K562 (cell line): ENCODE data around the gene GLI1. TPM values are rescaled to one million over a fixed set of nuclear protein-coding genes. Genes with fewer than 3 reads are reported as not detected.

ENCODE experiments used
- CC2D1A ChIP-seq: fragments of 450-650 bp; IDR thresholded peaks from 2 replicates; pipeline ENCODE4 v1.6.1; 2017; ENCODE audit warnings: mild to moderate bottlenecking
- DIDO1 ChIP-seq: fragments of 450-650 bp; IDR thresholded peaks from 2 replicates; pipeline ENCODE4 v1.6.1; 2016; ENCODE audit warnings: low read depth, missing biosample characterization, missing genetic modification characterization
- FOXP1 ChIP-seq: sonication (generic); formaldehyde crosslinking; IDR thresholded peaks from 2 replicates; pipeline ENCODE4 v1.8.0; 2022; ENCODE audit warnings: mild to moderate bottlenecking, missing genetic modification reagents
- GABPA ChIP-seq: fragments of 200-800 bp; sonication (Bioruptor generic); conservative IDR thresholded peaks from 2 replicates; pipeline ENCODE4 v1.6.1; 2016; ENCODE audit warnings: low read depth, missing genetic modification characterization, missing compliant biosample characterization
- HNRNPH1 ChIP-seq: fragments of 200-400 bp; formaldehyde crosslinking; optimal IDR thresholded peaks from 2 replicates; pipeline ENCODE3; 2017; ENCODE audit warnings: low read depth, mild to moderate bottlenecking, low read length, moderate library complexity
- MTA2 ChIP-seq: fragments of 450-650 bp; IDR thresholded peaks from 2 replicates; pipeline ENCODE4 v1.6.1; 2016; ENCODE audit warnings: low read depth
- NFRKB ChIP-seq: fragments of 450-650 bp; IDR thresholded peaks from 2 replicates; pipeline ENCODE4 v1.6.1; 2016; ENCODE audit warnings: low read depth
- PCBP1 ChIP-seq: fragments of 200-400 bp; formaldehyde crosslinking; IDR thresholded peaks from 2 replicates; pipeline ENCODE4 v1.6.1; 2018; ENCODE audit warnings: mild to moderate bottlenecking, low read depth, low read length; ENCODE audit not compliant: poor library complexity, severe bottlenecking
- RHOXF2B ChIP-seq: fragments of 250-450 bp; sonication (Bioruptor Pico); conservative IDR thresholded peaks from 2 replicates; pipeline ENCODE4 v1.5.1; 2021
- SMARCB1 ChIP-seq: IDR thresholded peaks from 2 replicates; pipeline ENCODE4 v1.6.1; 2011; ENCODE audit warnings: improper control_type of control experiment, low read depth; ENCODE audit not compliant: insufficient read length
- ZNF146 ChIP-seq: IDR thresholded peaks from one replicate; pipeline ENCODE4 v1.6.1; 2018; ENCODE audit warnings: missing compliant biosample characterization; ENCODE audit not compliant: unreplicated experiment
- ZNF224 ChIP-seq: sonication (generic); formaldehyde crosslinking; IDR thresholded peaks from 2 replicates; pipeline ENCODE4 v1.8.0; 2022; ENCODE audit warnings: mild to moderate bottlenecking, missing genetic modification reagents
- ZNF668 ChIP-seq: fragments of 250-450 bp; sonication (Bioruptor Pico); IDR thresholded peaks from 2 replicates; pipeline ENCODE4 v1.8.0; 2022; ENCODE audit warnings: mild to moderate bottlenecking, inconsistent platforms
- polyA plus RNA-seq, 8 experiments: library from polyadenylated mRNA; depleted of rRNA in 4 of 8; stranded (reverse) in 5 of 8; unstranded in 3 of 8; fragments of >200 nt; fragmentation: Nextera tagmentation in 2 of 8; fragmentation: Illumina TruSeq in 1 of 8; extraction: Ambion mirVana in 2 of 8; extraction: Trizol in 1 of 8; gene quantifications; 2 replicates each; pipeline versions ENCODE4 v1.2.1 to v1.2.3, GENCODE V29; 2011 to 2014; ENCODE audit warnings: inconsistent platforms in 1 of 8, missing spikeins in 1 of 8
- total RNA-seq, 7 experiments: library from RNA; depleted of rRNA in 6 of 7; stranded (reverse); fragments of >200 nt in 6 of 7; fragmentation: Illumina TruSeq in 2 of 7; extraction: Trizol in 2 of 7; gene quantifications; 2 replicates each; pipeline versions ENCODE4 v1.2.1 to v1.2.3, GENCODE V29; 2011 to 2021; ENCODE audit warnings: low replicate concordance in 1 of 7
- TF ChIP-seq, protein P1 (sequence below), 2 experiments: IDR thresholded peaks; 2 replicates each; pipeline ENCODE4 v1.6.1; 2011; ENCODE audit warnings: borderline replicate concordance in 1 of 2, control low read depth in 1 of 2, low read depth in 1 of 2, low read length in 1 of 2, mild to moderate bottlenecking in 1 of 2, mixed read lengths in 1 of 2, moderate library complexity in 1 of 2; ENCODE audit not compliant: insufficient read depth in 1 of 2, insufficient read length in 1 of 2, poor library complexity in 1 of 2, severe bottlenecking in 1 of 2; ENCODE audit errors: extremely low read depth in 1 of 2
- TF ChIP-seq, protein P2 (sequence below): fragments of 250-450 bp; sonication (Bioruptor Pico); IDR thresholded peaks from 2 replicates; pipeline ENCODE4 v1.4.0; 2020
- TF ChIP-seq, protein P3 (sequence below), 2 experiments: fragments of 450-650 bp; conservative IDR thresholded peaks; 2 replicates each; pipeline ENCODE4 v1.6.1; 2017; ENCODE audit warnings: mild to moderate bottlenecking in 2 of 2, moderate library complexity in 2 of 2
- TF ChIP-seq, protein P4 (sequence below), 2 experiments: fragments of 250-450 bp in 1 of 2; fragments of 450-650 bp in 1 of 2; sonication (Bioruptor Pico) in 1 of 2; IDR thresholded peaks; 2 replicates each; pipeline versions ENCODE4 v1.6.1 to v1.8.0; 2016 to 2021; ENCODE audit warnings: mild to moderate bottlenecking in 2 of 2, moderate library complexity in 2 of 2, missing compliant biosample characterization in 1 of 2, missing genetic modification characterization in 1 of 2
- TF ChIP-seq, protein P5 (sequence below), 3 experiments: fragments of 200-800 bp in 1 of 3; sonication (Bioruptor generic) in 1 of 3; sonication (generic) in 1 of 3; formaldehyde crosslinking in 1 of 3; IDR thresholded peaks; 2 replicates each; pipeline versions ENCODE4 v1.6.1 to v1.8.0; 2016 to 2022; ENCODE audit warnings: mild to moderate bottlenecking in 2 of 3, missing compliant biosample characterization in 2 of 3, missing genetic modification characterization in 2 of 3, missing genetic modification reagents in 1 of 3

Gene GLI1
- total and polyA plus RNA-seq, 9 of the 15 experiments (the other 6 are each of a cell fraction or from before 2014, with no cell fraction given): 0.24 to 3.7 (median 0.61) TPM

DNA sequence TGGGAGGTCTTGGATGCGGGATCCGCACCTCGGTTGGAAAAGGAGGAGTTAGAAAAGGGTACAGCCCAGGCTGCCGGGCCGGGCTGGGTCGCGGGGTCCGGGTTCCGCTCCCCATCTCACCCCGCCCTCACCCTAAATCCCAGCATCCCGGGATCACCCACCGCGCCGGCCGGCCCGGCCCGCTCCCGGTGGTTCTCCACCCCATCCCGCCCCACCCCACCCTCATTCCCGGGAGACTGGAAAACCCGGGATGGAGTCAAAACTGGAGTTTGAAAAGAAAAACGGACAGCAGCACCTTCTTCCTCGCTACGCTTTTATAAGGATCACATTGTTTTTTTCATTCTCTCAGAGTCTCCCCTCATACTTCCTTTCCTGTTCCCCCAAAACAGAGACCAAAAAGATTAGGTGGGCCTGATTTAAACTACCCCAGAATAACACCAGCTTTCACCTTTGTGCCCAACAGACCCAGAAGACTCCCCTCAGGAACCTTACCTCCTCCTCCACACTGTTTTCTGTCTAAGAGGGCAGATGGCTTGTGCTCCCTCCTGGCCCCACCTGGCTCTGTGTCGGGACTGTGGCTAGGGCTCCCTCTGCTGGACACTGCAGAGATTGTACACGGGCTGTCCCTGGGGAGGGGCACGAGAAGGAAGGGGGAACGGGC, 2.8 kb downstream of the GLI1 start (continued):
- TF ChIP-seq, protein P1, sequence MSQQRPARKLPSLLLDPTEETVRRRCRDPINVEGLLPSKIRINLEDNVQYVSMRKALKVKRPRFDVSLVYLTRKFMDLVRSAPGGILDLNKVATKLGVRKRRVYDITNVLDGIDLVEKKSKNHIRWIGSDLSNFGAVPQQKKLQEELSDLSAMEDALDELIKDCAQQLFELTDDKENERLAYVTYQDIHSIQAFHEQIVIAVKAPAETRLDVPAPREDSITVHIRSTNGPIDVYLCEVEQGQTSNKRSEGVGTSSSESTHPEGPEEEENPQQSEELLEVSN (IDR thresholded peaks at IDR 0.05; ENCODE audit: borderline replicate concordance in 1 of 2, extremely low read depth in 1 of 2, insufficient read depth in 1 of 2, insufficient read length in 1 of 2, low read depth in 1 of 2, low read length in 1 of 2, poor library complexity in 1 of 2, severe bottlenecking in 1 of 2): peak; percentile 46 to 67
- TF ChIP-seq SMARCB1 (no peak), CC2D1A (peak; percentile 29; the same call in 1 of the 2 replicates), GABPA (tag) (0 out of 2 replicates have a peak, but pooled peaks have one; percentile 24), DIDO1 (tag) (no peak), MTA2 (0 out of 2 replicates have a peak, but pooled peaks have one; percentile 13), NFRKB (peak; percentile 55; the same call in 1 of the 2 replicates), FOXP1 (CRISPR knock-in tag) (peak; percentile 22; the same call in 1 of the 2 replicates), ZNF146 (CRISPR knock-in tag) (no peak), ZNF668 (CRISPR knock-in tag) (no peak), RHOXF2B (CRISPR knock-in tag) (0 out of 2 replicates have a peak, but pooled peaks have one; percentile 69), ZNF224 (CRISPR knock-in tag) (0 out of 2 replicates have a peak, but pooled peaks have one; percentile 39), HNRNPH1 (no peak), PCBP1 (peak; percentile 80)
- TF ChIP-seq, protein P2, sequence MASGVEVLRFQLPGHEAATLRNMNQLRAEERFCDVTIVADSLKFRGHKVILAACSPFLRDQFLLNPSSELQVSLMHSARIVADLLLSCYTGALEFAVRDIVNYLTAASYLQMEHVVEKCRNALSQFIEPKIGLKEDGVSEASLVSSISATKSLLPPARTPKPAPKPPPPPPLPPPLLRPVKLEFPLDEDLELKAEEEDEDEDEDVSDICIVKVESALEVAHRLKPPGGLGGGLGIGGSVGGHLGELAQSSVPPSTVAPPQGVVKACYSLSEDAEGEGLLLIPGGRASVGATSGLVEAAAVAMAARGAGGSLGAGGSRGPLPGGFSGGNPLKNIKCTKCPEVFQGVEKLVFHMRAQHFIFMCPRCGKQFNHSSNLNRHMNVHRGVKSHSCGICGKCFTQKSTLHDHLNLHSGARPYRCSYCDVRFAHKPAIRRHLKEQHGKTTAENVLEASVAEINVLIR (CRISPR knock-in tag): no peak
- TF ChIP-seq, protein P3, sequence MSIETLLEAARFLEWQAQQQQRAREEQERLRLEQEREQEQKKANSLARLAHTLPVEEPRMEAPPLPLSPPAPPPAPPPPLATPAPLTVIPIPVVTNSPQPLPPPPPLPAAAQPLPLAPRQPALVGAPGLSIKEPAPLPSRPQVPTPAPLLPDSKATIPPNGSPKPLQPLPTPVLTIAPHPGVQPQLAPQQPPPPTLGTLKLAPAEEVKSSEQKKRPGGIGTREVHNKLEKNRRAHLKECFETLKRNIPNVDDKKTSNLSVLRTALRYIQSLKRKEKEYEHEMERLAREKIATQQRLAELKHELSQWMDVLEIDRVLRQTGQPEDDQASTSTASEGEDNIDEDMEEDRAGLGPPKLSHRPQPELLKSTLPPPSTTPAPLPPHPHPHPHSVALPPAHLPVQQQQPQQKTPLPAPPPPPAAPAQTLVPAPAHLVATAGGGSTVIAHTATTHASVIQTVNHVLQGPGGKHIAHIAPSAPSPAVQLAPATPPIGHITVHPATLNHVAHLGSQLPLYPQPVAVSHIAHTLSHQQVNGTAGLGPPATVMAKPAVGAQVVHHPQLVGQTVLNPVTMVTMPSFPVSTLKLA (conservative IDR thresholded peaks at IDR 0.05): peak; percentile 80 to 86
- TF ChIP-seq, protein P4, sequence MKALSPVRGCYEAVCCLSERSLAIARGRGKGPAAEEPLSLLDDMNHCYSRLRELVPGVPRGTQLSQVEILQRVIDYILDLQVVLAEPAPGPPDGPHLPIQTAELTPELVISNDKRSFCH (CRISPR knock-in tag; IDR thresholded peaks at IDR 0.05): no peak
- TF ChIP-seq, protein P4 (tag; IDR thresholded peaks at IDR 0.05): no peak
- TF ChIP-seq, protein P5, sequence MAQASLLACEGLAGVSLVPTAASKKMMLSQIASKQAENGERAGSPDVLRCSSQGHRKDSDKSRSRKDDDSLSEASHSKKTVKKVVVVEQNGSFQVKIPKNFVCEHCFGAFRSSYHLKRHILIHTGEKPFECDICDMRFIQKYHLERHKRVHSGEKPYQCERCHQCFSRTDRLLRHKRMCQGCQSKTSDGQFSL (CRISPR knock-in tag; IDR thresholded peaks at IDR 0.05): no peak
- TF ChIP-seq, protein P5 (tag; IDR thresholded peaks at IDR 0.05): no peak; a peak in 1 of 4 replicates
